Measurements from ENCODE around the gene PWWP2B.

PWWP2B gene

DNA sequence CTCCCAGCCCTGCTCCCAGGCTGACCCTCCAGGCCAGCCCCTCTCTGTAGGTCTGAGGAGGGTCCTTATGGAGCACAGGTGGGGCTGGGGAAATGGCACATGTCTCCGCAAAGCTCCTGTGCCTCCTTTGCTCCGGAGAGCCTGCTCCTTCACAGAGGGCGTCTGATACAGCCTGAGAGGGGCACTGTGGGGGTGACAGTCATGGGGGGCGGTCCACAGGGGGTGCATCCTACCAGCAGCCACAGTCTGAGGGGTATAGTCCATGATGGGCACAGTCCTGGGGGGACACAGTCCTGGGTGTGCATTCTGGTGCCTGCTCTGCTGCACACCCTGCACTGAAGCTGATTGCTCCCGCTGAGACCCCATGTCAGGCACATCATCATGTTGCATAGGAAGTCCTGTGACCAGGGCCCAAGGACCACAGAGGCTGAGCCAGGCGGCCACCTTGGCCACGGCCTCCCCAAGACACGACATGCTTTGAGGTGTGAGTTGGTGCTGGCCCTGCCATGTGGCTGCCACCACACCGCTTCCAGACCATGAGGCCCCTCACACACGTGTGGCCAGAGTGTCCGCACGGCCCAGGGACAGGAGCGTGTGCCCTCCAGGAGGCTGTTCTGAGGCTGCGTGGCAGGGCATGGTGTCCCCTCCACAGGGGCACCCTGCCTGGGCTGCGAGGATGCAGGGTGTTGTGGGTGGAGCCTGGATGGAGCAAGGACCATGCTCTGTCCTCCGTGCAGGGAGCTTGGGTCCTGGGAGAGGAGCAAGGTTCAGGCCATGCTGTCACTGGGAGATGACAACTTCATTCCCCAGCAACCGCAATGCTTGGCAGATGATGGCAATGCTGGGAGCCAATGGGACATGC is 59.2 kb downstream of the PWWP2B start:
- no peaks in the 10 kb centered on the region for H3F3A ChIP-seq (ENCODE audit: control insufficient read depth, insufficient read depth)
- peaks cover 22% of the 10 kb centered on the region for H3K4me1 ChIP-seq (ENCODE audit: control insufficient read depth, low read length)
- no peak overlapping the region for H3K27ac ChIP-seq (ENCODE audit: low read depth, low read length)
- H3K9me2 ChIP-seq (replicated peaks; ENCODE audit: control insufficient read depth, low read length), result no peaks in the 10 kb centered on the region
- H3K79me2 ChIP-seq (ENCODE audit: control insufficient read depth, low read length), result no peaks in the 10 kb centered on the region
- no peaks in the 10 kb centered on the region for H3K27me3 ChIP-seq (ENCODE audit: control insufficient read depth, low read length)
- no peaks in the 10 kb centered on the region for H3K9me3 ChIP-seq (ENCODE audit: control insufficient read depth, insufficient read depth, low read length)
- TF ChIP-seq, protein P1, sequence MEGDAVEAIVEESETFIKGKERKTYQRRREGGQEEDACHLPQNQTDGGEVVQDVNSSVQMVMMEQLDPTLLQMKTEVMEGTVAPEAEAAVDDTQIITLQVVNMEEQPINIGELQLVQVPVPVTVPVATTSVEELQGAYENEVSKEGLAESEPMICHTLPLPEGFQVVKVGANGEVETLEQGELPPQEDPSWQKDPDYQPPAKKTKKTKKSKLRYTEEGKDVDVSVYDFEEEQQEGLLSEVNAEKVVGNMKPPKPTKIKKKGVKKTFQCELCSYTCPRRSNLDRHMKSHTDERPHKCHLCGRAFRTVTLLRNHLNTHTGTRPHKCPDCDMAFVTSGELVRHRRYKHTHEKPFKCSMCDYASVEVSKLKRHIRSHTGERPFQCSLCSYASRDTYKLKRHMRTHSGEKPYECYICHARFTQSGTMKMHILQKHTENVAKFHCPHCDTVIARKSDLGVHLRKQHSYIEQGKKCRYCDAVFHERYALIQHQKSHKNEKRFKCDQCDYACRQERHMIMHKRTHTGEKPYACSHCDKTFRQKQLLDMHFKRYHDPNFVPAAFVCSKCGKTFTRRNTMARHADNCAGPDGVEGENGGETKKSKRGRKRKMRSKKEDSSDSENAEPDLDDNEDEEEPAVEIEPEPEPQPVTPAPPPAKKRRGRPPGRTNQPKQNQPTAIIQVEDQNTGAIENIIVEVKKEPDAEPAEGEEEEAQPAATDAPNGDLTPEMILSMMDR (IDR thresholded peaks at IDR 0.05; ENCODE audit: low read depth, low read length, poor library complexity, severe bottlenecking), result no peak
- TF ChIP-seq EZH2phosphoT487 (IDR thresholded peaks at IDR 0.05; ENCODE audit: borderline replicate concordance, low read length), result no peak
- H3K4me3 ChIP-seq (ENCODE audit: low read length), result no peak overlapping the region
- no peaks in the 10 kb centered on the region for H3K36me3 ChIP-seq (ENCODE audit: control insufficient read depth, low read length)
- no peak overlapping the region for H3K4me2 ChIP-seq (ENCODE audit: low read length)
- no peaks in the 10 kb centered on the region for H4K20me1 ChIP-seq (ENCODE audit: control insufficient read depth, insufficient read depth, low read depth, low read length)

DNA sequence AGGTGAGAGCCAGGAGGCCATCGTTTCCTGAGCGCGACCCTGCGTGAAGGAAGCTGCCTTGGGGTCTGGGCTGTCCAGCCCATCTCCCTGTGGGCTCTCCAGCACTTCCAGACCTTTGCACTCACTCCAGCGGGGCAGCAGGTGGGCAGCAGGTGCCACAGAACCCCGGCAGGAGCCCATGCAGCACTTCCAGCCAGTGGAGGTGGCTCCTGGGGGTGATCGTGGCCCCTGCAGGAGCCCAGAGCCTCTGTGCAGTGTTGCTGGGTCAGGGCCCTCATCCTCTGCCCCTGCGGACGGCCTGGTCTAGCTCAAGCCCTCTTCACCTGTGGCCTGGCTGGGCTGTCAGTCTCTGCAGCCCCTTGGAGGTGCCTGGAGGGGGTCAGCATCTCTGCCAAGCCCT is 59.9 kb downstream of the PWWP2B start:
- H3K27me3 ChIP-seq (ENCODE audit: control insufficient read depth, low read length), result no peaks in the 10 kb centered on the region
- H3K4me1 ChIP-seq (ENCODE audit: control insufficient read depth, low read length), result peaks cover 17% of the 10 kb centered on the region
- H3K27ac ChIP-seq (ENCODE audit: low read depth, low read length), result no peak overlapping the region
- no peak overlapping the region for H3K4me2 ChIP-seq (ENCODE audit: low read length)
- TF ChIP-seq EZH2phosphoT487 (IDR thresholded peaks at IDR 0.05; ENCODE audit: borderline replicate concordance, low read length), result no peak
- TF ChIP-seq, protein P1 (IDR thresholded peaks at IDR 0.05; ENCODE audit: low read depth, low read length, poor library complexity, severe bottlenecking), result no peak
- H3K9me3 ChIP-seq (ENCODE audit: control insufficient read depth, insufficient read depth, low read length), result no peaks in the 10 kb centered on the region
- H3F3A ChIP-seq (ENCODE audit: control insufficient read depth, insufficient read depth), result no peaks in the 10 kb centered on the region
- no peaks in the 10 kb centered on the region for H4K20me1 ChIP-seq (ENCODE audit: control insufficient read depth, insufficient read depth, low read depth, low read length)
- no peaks in the 10 kb centered on the region for H3K79me2 ChIP-seq (ENCODE audit: control insufficient read depth, low read length)
- no peaks in the 10 kb centered on the region for H3K36me3 ChIP-seq (ENCODE audit: control insufficient read depth, low read length)
- H3K9me2 ChIP-seq (replicated peaks; ENCODE audit: control insufficient read depth, low read length), result no peaks in the 10 kb centered on the region
- H3K4me3 ChIP-seq (ENCODE audit: low read length), result no peak overlapping the region

DNA sequence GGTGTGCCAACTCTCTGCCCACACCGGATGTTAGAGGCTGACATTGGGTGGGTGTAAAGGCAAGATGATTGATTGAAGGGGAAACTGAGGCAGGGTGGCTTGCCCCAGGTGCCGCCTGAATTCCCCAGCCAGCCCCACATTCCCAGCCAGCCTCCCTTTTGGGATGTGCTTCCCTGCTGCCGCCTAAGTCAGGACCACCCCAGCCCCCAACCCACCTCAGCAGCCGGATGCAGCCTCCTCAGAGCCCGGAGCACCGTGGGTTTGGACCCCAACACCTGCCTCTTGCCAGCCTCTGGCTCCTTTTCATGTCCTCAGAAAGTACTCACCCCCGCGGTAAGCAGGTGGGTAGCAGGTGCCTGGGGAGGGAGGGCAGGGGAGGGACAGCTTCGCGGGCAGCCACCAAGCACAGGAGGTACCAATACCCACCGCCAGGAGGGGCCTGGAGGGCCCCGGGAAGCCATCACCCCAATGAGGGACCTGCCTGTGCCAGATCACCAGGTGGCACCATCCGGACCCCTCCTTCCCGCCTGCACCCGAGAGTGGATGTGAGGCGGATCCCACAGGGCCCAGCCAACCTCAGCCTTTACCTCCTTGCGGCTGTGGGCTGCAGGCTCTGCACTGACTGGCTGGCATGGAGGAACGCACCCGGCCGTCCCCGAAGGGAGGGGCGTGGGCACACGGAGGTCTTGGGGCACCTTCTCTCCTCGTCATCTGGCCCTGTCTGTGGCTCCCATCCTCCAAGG is 60.5 kb downstream of the PWWP2B start:
- H3K79me2 ChIP-seq (ENCODE audit: control insufficient read depth, low read length), result no peaks in the 10 kb centered on the region
- H3K9me2 ChIP-seq (replicated peaks; ENCODE audit: control insufficient read depth, low read length), result no peaks in the 10 kb centered on the region
- H3K9me3 ChIP-seq (ENCODE audit: control insufficient read depth, insufficient read depth, low read length), result no peaks in the 10 kb centered on the region
- no peaks in the 10 kb centered on the region for H4K20me1 ChIP-seq (ENCODE audit: control insufficient read depth, insufficient read depth, low read depth, low read length)
- H3K27ac ChIP-seq (ENCODE audit: low read depth, low read length), result no peak overlapping the region
- H3K36me3 ChIP-seq (ENCODE audit: control insufficient read depth, low read length), result no peaks in the 10 kb centered on the region
- no peaks in the 10 kb centered on the region for H3K27me3 ChIP-seq (ENCODE audit: control insufficient read depth, low read length)
- TF ChIP-seq, protein P1 (IDR thresholded peaks at IDR 0.05; ENCODE audit: low read depth, low read length, poor library complexity, severe bottlenecking), result no peak
- TF ChIP-seq EZH2phosphoT487 (IDR thresholded peaks at IDR 0.05; ENCODE audit: borderline replicate concordance, low read length), result no peak
- no peak overlapping the region for H3K4me2 ChIP-seq (ENCODE audit: low read length)
- H3K4me1 ChIP-seq (ENCODE audit: control insufficient read depth, low read length), result peaks cover 11% of the 10 kb centered on the region
- no peak overlapping the region for H3K4me3 ChIP-seq (ENCODE audit: low read length)
- H3F3A ChIP-seq (ENCODE audit: control insufficient read depth, insufficient read depth), result no peaks in the 10 kb centered on the region
